Fibroblast of lung (primary cell): Measurements from ENCODE around the gene SPTB. TPM values are rescaled to one million over a fixed set of nuclear protein-coding genes. Genes with fewer than 3 reads are reported as not detected.

Experiments used
- DNase-seq, 2 donors: peaks; one replicate each; pipeline versions ENCODE4 v3.0.0 to v3.0.0-alpha.2; 2010; ENCODE audit warnings: low read depth in 2 of 2
- H2AFZ ChIP-seq: 2 replicates; pipeline ENCODE4 v1.5.1; 2012; ENCODE audit warnings: low read length, control low read depth, inconsistent platforms
- H3K27ac ChIP-seq: 2 replicates; pipeline ENCODE4 v1.5.1; 2011; ENCODE audit warnings: low read length, control low read depth; ENCODE audit not compliant: insufficient read depth
- H3K27me3 ChIP-seq: 2 replicates; pipeline ENCODE4 v1.5.1; 2011; ENCODE audit warnings: mild to moderate bottlenecking, low read length; ENCODE audit not compliant: control insufficient read depth, insufficient read depth
- H3K36me3 ChIP-seq: 2 replicates; pipeline ENCODE4 v1.5.1; 2011; ENCODE audit warnings: low read length; ENCODE audit not compliant: control insufficient read depth, insufficient read depth
- H3K4me1 ChIP-seq: 2 replicates; pipeline ENCODE4 v1.5.1; 2011; ENCODE audit warnings: low read length; ENCODE audit not compliant: control insufficient read depth, insufficient read depth; ENCODE audit errors: extremely low read depth
- H3K4me2 ChIP-seq: 2 replicates; pipeline ENCODE4 v1.5.1; 2011; ENCODE audit warnings: low read length, control low read depth; ENCODE audit not compliant: insufficient read depth; ENCODE audit errors: extremely low read depth
- H3K4me3 ChIP-seq, 4 experiments: fragments of 200-600 bp in 1 of 4; sonication (generic) in 1 of 4; replicated peaks in 1 of 4; 2 replicates each; pipeline ENCODE4 v1.5.1; 2011 to 2016; ENCODE audit warnings: low read length in 4 of 4, low read depth in 3 of 4, mild to moderate bottlenecking in 3 of 4, control low read depth in 2 of 4, inconsistent platforms in 1 of 4, mixed read lengths in 1 of 4; ENCODE audit not compliant: insufficient read depth in 1 of 4; ENCODE audit errors: control extremely low read depth in 1 of 4
- H3K79me2 ChIP-seq: 2 replicates; pipeline ENCODE4 v1.5.1; 2012; ENCODE audit warnings: mild to moderate bottlenecking, low read length, inconsistent platforms; ENCODE audit not compliant: control insufficient read depth, insufficient read depth
- H3K9ac ChIP-seq: 2 replicates; pipeline ENCODE4 v1.5.1; 2011; ENCODE audit warnings: mild to moderate bottlenecking, low read length, control low read depth; ENCODE audit not compliant: insufficient read depth
- H3K9me3 ChIP-seq: 2 replicates; pipeline ENCODE4 v1.5.1; 2012; ENCODE audit warnings: low read depth, low read length; ENCODE audit not compliant: control insufficient read depth, insufficient read depth
- H4K20me1 ChIP-seq: 2 replicates; pipeline ENCODE4 v1.5.1; 2011; ENCODE audit warnings: low read length; ENCODE audit not compliant: control insufficient read depth, insufficient read depth; ENCODE audit errors: extremely low read depth
- CTCF ChIP-seq, 2 donors: IDR thresholded peaks in 1 of 2; conservative IDR thresholded peaks in 1 of 2; 1 replicate in 1 of 2; 2 replicates in 1 of 2; pipeline ENCODE4 v1.5.1; 2011 to 2012; ENCODE audit warnings: low read length in 2 of 2, control low read depth in 1 of 2, inconsistent platforms in 1 of 2, low read depth in 1 of 2, mild to moderate bottlenecking in 1 of 2
- EZH2 ChIP-seq: IDR thresholded peaks from 2 replicates; pipeline ENCODE4 v1.5.1; 2012; ENCODE audit warnings: low read length, control low read depth, mild to moderate bottlenecking; ENCODE audit errors: missing control alignments
- polyA plus RNA-seq, 2 donors: library from polyadenylated mRNA; depleted of rRNA in 1 of 2; stranded (reverse) in 1 of 2; unstranded in 1 of 2; fragments of >200 nt; gene quantifications; 2 replicates each; pipeline ENCODE4 v1.2.1, GENCODE V29; 2011 to 2012; ENCODE audit warnings: missing spikeins in 1 of 2
- total RNA-seq: library from RNA; depleted of rRNA; stranded (reverse); fragments of >200 nt; gene quantifications from 2 replicates; pipeline ENCODE4 v1.2.1, GENCODE V29; 2014

SPTB gene
- total and polyA plus RNA-seq, 2 donors (not counting 1 experiment from before 2014, with no cell fraction given): not detected

GRCh38 chr14:64725879-64726584 lies 153.7 kb downstream of the SPTB start:
- Histone ChIP-seq H3K27ac (no peak overlapping the region), H3K4me1 (peaks cover 14% of the 10 kb centered on the region), H3K4me3 (no peak overlapping the region), H4K20me1 (no peaks in the 10 kb centered on the region), H3K4me2 (no peak overlapping the region), H3K79me2 (no peaks in the 10 kb centered on the region), H2AFZ (no peak overlapping the region), H3K9me3 (no peaks in the 10 kb centered on the region), H3K36me3 (no peaks in the 10 kb centered on the region), H3K9ac (no peak overlapping the region), H3K27me3 (no peaks in the 10 kb centered on the region)
- no peak for DNase-seq
- TF ChIP-seq CTCF (conservative IDR thresholded peaks at IDR 0.05 in 1 of 2, IDR thresholded peaks at IDR 0.05 in 1 of 2; ENCODE audit: low read depth in 1 of 2, low read length in 2 of 2) (no peak), EZH2 (no peak)

DNA sequence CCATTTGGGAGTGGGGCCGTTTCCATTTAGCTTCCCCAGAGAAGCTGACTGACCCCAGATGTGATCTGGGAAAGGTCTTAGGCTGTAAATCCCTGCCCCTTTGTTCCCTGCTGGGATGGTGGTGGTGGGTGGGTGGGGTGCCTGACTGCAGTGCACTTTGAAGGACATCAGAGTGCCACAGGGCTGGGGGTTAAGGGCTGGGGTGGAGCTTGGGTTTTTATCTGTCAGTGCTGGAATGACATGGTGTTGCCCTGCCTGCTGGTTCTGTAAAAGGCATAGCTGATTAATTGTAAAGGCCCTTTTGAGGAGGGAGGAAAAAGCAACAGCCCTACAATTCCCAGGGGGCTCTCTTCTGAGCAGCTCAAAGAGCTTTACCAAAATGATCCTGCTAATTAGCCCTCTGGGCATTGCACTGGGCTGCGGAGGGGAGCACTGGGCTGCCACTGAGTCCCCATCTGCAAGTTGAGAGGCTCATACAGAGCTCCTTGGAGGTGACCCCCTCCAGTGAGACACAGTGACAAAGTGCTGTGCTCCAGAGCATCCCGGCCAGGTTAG lies 154.4 kb downstream of the SPTB start:
- H3K9ac ChIP-seq: no peak overlapping the region
- no peak overlapping the region for H3K4me2 ChIP-seq
- H3K27ac ChIP-seq: no peak overlapping the region
- no peak for DNase-seq
- H3K79me2 ChIP-seq: no peaks in the 10 kb centered on the region
- H4K20me1 ChIP-seq: no peaks in the 10 kb centered on the region
- H3K36me3 ChIP-seq: no peaks in the 10 kb centered on the region
- H3K4me3 ChIP-seq: no peak overlapping the region
- TF ChIP-seq EZH2: no peak
- TF ChIP-seq CTCF (conservative IDR thresholded peaks at IDR 0.05 in 1 of 2, IDR thresholded peaks at IDR 0.05 in 1 of 2; ENCODE audit: low read depth in 1 of 2, low read length in 2 of 2): no peak
- H3K4me1 ChIP-seq: peaks cover 21% of the 10 kb centered on the region
- H2AFZ ChIP-seq: no peak overlapping the region
- no peaks in the 10 kb centered on the region for H3K27me3 ChIP-seq
- no peaks in the 10 kb centered on the region for H3K9me3 ChIP-seq

- H3K27me3 ChIP-seq: no peaks in the 10 kb centered on the region
- no peaks in the 10 kb centered on the region for H3K9me3 ChIP-seq
- no peak overlapping the region for H3K9ac ChIP-seq
- H3K4me2 ChIP-seq: no peak overlapping the region
- H2AFZ ChIP-seq: no peak overlapping the region
- TF ChIP-seq EZH2: no peak
- no peak for TF ChIP-seq CTCF (conservative IDR thresholded peaks at IDR 0.05 in 1 of 2, IDR thresholded peaks at IDR 0.05 in 1 of 2; ENCODE audit: low read depth in 1 of 2, low read length in 2 of 2)
- H3K79me2 ChIP-seq: no peaks in the 10 kb centered on the region
- H4K20me1 ChIP-seq: no peaks in the 10 kb centered on the region
- H3K4me1 ChIP-seq: peaks cover 27% of the 10 kb centered on the region
- H3K4me3 ChIP-seq: no peak overlapping the region
- no peak for DNase-seq
- H3K36me3 ChIP-seq: no peaks in the 10 kb centered on the region
- no peak overlapping the region for H3K27ac ChIP-seq
Measured at GRCh38 chr14:64724578-64724930, 155.2 kb downstream of the SPTB start.
